Measurements from ENCODE around the gene HPSE2.

- TF ChIP-seq POLR2AphosphoS5 (IDR thresholded peaks at IDR 0.05; ENCODE audit: low read depth, low read length), result no peak
- no peak for TF ChIP-seq SIN3A (IDR thresholded peaks at IDR 0.05; ENCODE audit: borderline replicate concordance, insufficient read depth, low read length)
Observed at GRCh38 chr10:98684019-98684899, 551.4 kb downstream of the HPSE2 start.

Data from PFSK-1 (cell line).